Ishikawa (cell line): ENCODE results near the gene STX8.
A peak's percentile ranks its signal among the peaks of the same experiment; 100 is the strongest.

Experiments used
- CEBPB ChIP-seq: IDR thresholded peaks from 2 replicates; pipeline ENCODE4 v1.6.1; 2012
- CREB1 ChIP-seq: IDR thresholded peaks from 2 replicates; pipeline ENCODE4 v1.6.1; 2012; ENCODE audit warnings: low read depth
- EGR1 ChIP-seq: IDR thresholded peaks from 2 replicates; pipeline ENCODE4 v1.6.1; 2012
- EP300 ChIP-seq: IDR thresholded peaks from 2 replicates; pipeline ENCODE4 v1.6.1; 2012; ENCODE audit warnings: borderline replicate concordance
- FOXM1 ChIP-seq: IDR thresholded peaks from 2 replicates; pipeline ENCODE4 v1.6.1; 2012; ENCODE audit warnings: low read depth, borderline replicate concordance
- MAX ChIP-seq: IDR thresholded peaks from 2 replicates; pipeline ENCODE4 v1.6.1; 2012
- NFIC ChIP-seq: IDR thresholded peaks from 2 replicates; pipeline ENCODE4 v1.6.1; 2012
- RAD21 ChIP-seq: IDR thresholded peaks from 2 replicates; pipeline ENCODE4 v1.6.1; 2012; ENCODE audit warnings: low read depth
- REST ChIP-seq: IDR thresholded peaks from 2 replicates; pipeline ENCODE4 v1.6.1; 2012; ENCODE audit warnings: low read depth, mild to moderate bottlenecking
- TAF1 ChIP-seq: IDR thresholded peaks from 2 replicates; pipeline ENCODE4 v1.6.1; 2012; ENCODE audit warnings: low read depth, mild to moderate bottlenecking
- TCF12 ChIP-seq: IDR thresholded peaks from 2 replicates; pipeline ENCODE4 v1.6.1; 2012; ENCODE audit warnings: low read depth
- TEAD4 ChIP-seq: IDR thresholded peaks from 2 replicates; pipeline ENCODE4 v1.6.1; 2012
- USF1 ChIP-seq: IDR thresholded peaks from 2 replicates; pipeline ENCODE4 v1.6.1; 2012
- YY1 ChIP-seq: IDR thresholded peaks from 2 replicates; pipeline ENCODE4 v1.6.1; 2012; ENCODE audit warnings: low read depth
- ZBTB7A ChIP-seq: IDR thresholded peaks from 2 replicates; pipeline ENCODE4 v1.6.1; 2012; ENCODE audit warnings: low read depth

Gene STX8

GRCh38 chr17:9256751-9257629, 318.6 kb downstream of the STX8 start:
- TF ChIP-seq NFIC (peak; percentile 75), REST (no peak), CEBPB (no peak), TAF1 (no peak), EGR1 (no peak), CREB1 (no peak), ZBTB7A (no peak), FOXM1 (no peak), MAX (peak; percentile 39; the same call in 1 of the 2 replicates), RAD21 (no peak), USF1 (no peak), TCF12 (0 out of 2 replicates have a peak, but pooled peaks have one; percentile 16), TEAD4 (no peak), YY1 (no peak), EP300 (0 out of 2 replicates have a peak, but pooled peaks have one; percentile 18)

- TF ChIP-seq CREB1, result no peak
- TF ChIP-seq ZBTB7A, result 0 out of 2 replicates have a peak, but pooled peaks have one; percentile 46
Measured at GRCh38 chr17:9256361-9256750, 319.3 kb downstream of the STX8 start.

- TF ChIP-seq MAX (no peak), CEBPB (no peak), ZBTB7A (no peak), FOXM1 (no peak), CREB1 (no peak), TEAD4 (no peak), EGR1 (no peak), YY1 (no peak), NFIC (no peak), TCF12 (no peak), TAF1 (no peak), USF1 (no peak), REST (no peak), EP300 (no peak), RAD21 (no peak)
Measured at GRCh38 chr17:9255833-9256232, 319.8 kb downstream of the STX8 start.

- TF ChIP-seq EGR1 (no peak), TEAD4 (no peak), USF1 (no peak), TAF1 (no peak), REST (no peak), MAX (no peak), ZBTB7A (no peak), CEBPB (no peak)
Measured at GRCh38 chr17:9254841-9255240, 320.8 kb downstream of the STX8 start.
